Posterior cingulate gyrus (tissue), 11 donors: Measurements from ENCODE around the gene ASIC2.

Experiments
- DNase-seq, 10 donors: peaks; one replicate each; pipeline versions ENCODE4 v3.0.0 to v3.0.0-alpha.2; 2020 to 2021; ENCODE audit warnings: mixed read lengths in 3 of 10
- intact Hi-C: fragments of 100-400 bp; cut with DNase I; formaldehyde crosslinking; loops from one replicate; pipeline ENCODE4 v1.15.1; 2023

Gene ASIC2

GRCh38 chr17:33218698-33219601, 74.1 kb downstream of the ASIC2 start:
- intact Hi-C loops, result no loop called here
- peak in 1 of 10 donors; percentile 76 for DNase-seq

- DNase-seq, result peak in 1 of 10 donors; percentile 44
Observed at GRCh38 chr17:33217891-33218290, 75.2 kb downstream of the ASIC2 start.

GRCh38 chr17:33214996-33215395, 78.1 kb downstream of the ASIC2 start:
- intact Hi-C loops, result no loop called here
- no peak for DNase-seq

More at GRCh38 chr17:33217891-33218290, 75.2 kb downstream of the ASIC2 start:
- intact Hi-C loops, result no loop called here

- no peak for DNase-seq
- intact Hi-C loops, result no loop called here
Observed at GRCh38 chr17:33210285-33210684, 82.8 kb downstream of the ASIC2 start.

GRCh38 chr17:33209671-33210070, 83.4 kb downstream of the ASIC2 start:
- DNase-seq, result no peak
- intact Hi-C loops, result no loop called here

- DNase-seq, result no peak
- intact Hi-C loops, result no loop called here
Observed at GRCh38 chr17:33207231-33207630, 85.9 kb downstream of the ASIC2 start.

GRCh38 chr17:33205552-33205951, 87.5 kb downstream of the ASIC2 start:
- intact Hi-C loops, result no loop called here
- no peak for DNase-seq

GRCh38 chr17:33204701-33205100, 88.4 kb downstream of the ASIC2 start:
- intact Hi-C loops, result no loop called here
- no peak for DNase-seq

- intact Hi-C loops, result no loop called here
- no peak for DNase-seq
Observed at GRCh38 chr17:33204156-33204555, 88.9 kb downstream of the ASIC2 start.

- intact Hi-C loops, result loop anchor here (2.0 kb wide), 1 partner anchor 36 kb away; no protein-coding TSS in a partner anchor
- DNase-seq, result no peak
Observed at GRCh38 chr17:33202796-33203495, 90.1 kb downstream of the ASIC2 start.

- intact Hi-C loops, result loop anchor here (2.0 kb wide), 1 partner anchor 35 kb away; no protein-coding TSS in a partner anchor
- DNase-seq, result no peak
Observed at GRCh38 chr17:33202021-33202420, 91.1 kb downstream of the ASIC2 start.

- intact Hi-C loops, result no loop called here
- no peak for DNase-seq
Observed at GRCh38 chr17:33201283-33201682, 91.8 kb downstream of the ASIC2 start.

GRCh38 chr17:33200587-33200986, 92.5 kb downstream of the ASIC2 start:
- DNase-seq, result no peak
- intact Hi-C loops, result no loop called here

- intact Hi-C loops, result no loop called here
- no peak for DNase-seq
Observed at GRCh38 chr17:33199571-33200510, 93.3 kb downstream of the ASIC2 start.

GRCh38 chr17:33198954-33199353, 94.1 kb downstream of the ASIC2 start:
- intact Hi-C loops, result no loop called here

GRCh38 chr17:33197342-33197741, 95.8 kb downstream of the ASIC2 start:
- intact Hi-C loops, result no loop called here
- DNase-seq, result no peak

More at GRCh38 chr17:33198954-33199353, 94.1 kb downstream of the ASIC2 start:
- no peak for DNase-seq

- no peak for DNase-seq
- intact Hi-C loops, result no loop called here
Observed at GRCh38 chr17:33196883-33197282, 96.2 kb downstream of the ASIC2 start.

GRCh38 chr17:33192951-33193911, 99.9 kb downstream of the ASIC2 start:
- intact Hi-C loops, result no loop called here
- DNase-seq, result no peak

GRCh38 chr17:33183487-33184026, 109.5 kb downstream of the ASIC2 start:
- intact Hi-C loops, result no loop called here
- no peak for DNase-seq
